Fibroblast of pulmonary artery (primary cell): Measurements from ENCODE around the gene UAP1L1.

Experiments
- DNase-seq: peaks from one replicate; pipeline ENCODE4 v3.0.0-alpha.2; 2010; ENCODE audit warnings: low read depth
- H3K4me3 ChIP-seq: replicated peaks from 2 replicates; pipeline ENCODE4 v1.5.1; 2011; ENCODE audit warnings: low read depth, mild to moderate bottlenecking, control low read depth, low read length, moderate library complexity
- TF ChIP-seq, protein P1 (sequence below): IDR thresholded peaks from 2 replicates; pipeline ENCODE4 v1.5.1; 2011; ENCODE audit warnings: mild to moderate bottlenecking, control low read depth, low read length, inconsistent platforms; ENCODE audit errors: missing control alignments

The UAP1L1 gene

DNA sequence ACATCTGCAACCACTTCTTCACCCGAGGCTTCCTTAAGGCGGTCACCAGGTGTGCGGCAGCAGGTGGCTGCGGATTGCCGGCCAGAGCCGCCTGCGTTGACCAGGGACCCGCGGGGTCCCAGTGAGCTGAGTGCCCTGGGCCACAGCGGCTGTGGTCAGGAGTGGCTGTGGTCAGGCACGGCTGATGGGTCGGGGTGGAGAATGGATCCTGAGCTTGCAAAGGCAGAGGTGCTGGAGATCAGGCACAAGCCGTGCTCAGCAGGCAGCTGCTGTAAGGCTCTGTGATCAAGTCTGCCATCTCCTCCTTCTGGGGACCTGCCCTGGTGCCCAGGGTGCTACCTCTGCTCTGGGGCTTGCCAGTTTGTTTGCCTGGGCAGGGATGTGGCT lies 2.1 kb downstream of the UAP1L1 start:
- DNase-seq, result no peak
- TF ChIP-seq, protein P1, sequence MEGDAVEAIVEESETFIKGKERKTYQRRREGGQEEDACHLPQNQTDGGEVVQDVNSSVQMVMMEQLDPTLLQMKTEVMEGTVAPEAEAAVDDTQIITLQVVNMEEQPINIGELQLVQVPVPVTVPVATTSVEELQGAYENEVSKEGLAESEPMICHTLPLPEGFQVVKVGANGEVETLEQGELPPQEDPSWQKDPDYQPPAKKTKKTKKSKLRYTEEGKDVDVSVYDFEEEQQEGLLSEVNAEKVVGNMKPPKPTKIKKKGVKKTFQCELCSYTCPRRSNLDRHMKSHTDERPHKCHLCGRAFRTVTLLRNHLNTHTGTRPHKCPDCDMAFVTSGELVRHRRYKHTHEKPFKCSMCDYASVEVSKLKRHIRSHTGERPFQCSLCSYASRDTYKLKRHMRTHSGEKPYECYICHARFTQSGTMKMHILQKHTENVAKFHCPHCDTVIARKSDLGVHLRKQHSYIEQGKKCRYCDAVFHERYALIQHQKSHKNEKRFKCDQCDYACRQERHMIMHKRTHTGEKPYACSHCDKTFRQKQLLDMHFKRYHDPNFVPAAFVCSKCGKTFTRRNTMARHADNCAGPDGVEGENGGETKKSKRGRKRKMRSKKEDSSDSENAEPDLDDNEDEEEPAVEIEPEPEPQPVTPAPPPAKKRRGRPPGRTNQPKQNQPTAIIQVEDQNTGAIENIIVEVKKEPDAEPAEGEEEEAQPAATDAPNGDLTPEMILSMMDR, result no peak
- H3K4me3 ChIP-seq, result no peak overlapping the region

DNA sequence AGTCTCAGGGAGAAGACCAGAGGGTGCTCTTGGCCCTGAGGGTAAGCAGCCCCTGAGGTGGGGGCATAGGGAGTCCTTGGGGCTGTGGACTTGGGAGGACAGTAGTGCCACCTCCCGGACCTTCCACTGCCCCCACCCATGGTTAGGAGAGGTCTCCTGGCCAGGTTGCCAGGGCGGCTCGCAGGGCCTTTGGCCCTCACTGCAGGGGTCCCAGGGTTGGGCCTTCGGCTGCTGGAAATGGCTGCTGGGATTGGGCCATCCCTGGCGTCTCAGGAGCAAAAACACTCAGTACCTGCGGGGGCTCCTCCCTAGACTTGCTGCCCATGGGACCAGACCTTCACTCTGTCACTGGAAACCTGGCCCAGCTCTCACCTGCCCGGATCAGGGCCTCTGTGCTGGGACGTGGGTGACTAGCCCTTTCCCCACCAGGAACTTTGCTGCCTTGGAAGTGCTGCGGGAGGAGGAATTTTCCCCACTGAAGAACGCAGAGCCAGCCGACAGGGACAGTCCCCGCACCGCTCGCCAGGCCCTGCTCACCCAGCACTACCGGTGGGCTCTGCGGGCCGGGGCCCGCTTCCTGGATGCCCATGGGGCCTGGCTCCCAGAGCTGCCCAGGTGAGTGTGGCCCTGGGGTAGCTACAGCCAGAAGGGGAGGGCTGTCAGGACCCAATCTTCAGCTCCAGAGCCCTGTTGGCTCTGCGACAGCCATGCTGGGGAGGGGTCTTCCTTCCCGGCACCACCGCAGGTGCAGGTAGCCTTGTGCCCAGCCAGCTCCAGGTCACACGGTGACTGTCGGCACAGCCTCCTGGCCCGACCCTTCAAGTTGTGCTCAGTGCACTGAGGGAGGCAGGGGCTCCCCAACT lies 3.2 kb downstream of the UAP1L1 start:
- no peak overlapping the region for H3K4me3 ChIP-seq
- TF ChIP-seq, protein P1, result no peak
- DNase-seq, result no peak

DNA sequence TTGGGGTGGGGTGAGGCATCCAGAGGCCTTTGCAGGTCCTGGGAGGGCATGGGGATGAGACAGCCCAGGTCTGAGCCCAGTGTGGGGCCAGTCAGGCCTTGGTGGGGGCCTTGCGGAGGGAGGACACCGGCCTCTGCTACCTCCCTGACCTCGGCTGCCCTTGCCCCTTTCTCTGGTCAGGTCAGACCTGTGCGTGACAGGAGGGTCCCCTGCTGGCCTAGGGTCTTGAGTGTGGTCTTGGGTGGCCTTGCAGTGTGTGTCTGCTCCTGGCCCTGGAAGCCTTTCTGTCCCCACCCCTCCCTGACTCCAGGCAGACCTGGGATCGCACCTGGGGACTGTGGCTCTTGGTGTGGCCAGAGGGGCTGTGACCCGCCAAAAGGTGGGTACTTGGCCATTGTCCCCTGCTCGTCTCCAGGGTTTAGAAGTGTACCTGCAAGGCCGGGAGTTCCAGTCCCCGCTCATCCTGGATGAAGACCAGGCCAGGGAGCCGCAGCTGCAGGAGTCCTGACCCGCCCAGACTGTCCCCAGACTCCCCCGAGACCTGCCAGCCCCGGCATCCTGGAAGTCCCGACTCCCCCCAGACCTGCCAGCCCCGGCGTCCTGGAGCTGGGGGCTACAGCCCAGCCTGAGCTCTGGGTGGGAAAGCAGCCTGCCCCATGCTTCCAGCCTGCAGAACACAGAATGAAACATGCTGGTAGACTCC lies 5.1 kb downstream of the UAP1L1 start:
- no peak overlapping the region for H3K4me3 ChIP-seq
- no peak for DNase-seq
- TF ChIP-seq, protein P1, result no peak

DNA sequence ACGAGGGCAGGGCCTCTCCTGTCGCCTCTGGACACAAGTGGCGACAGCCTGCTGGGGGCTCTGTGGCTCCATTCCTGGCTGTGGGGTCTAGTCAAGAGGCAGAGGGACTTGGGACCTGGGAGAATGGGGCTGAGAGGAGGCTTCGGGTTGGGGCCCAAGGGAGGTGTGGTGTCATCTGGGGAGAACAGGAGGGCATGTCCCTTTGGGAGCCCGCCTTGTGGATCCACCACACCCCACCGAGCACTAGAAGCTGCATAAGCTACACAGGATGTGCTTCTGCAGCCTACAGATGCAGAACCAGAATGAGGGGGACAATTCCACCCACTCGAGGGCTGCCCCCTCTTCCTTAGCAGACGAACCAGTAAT lies 5.6 kb downstream of the UAP1L1 start:
- TF ChIP-seq, protein P1, result no peak
- no peak overlapping the region for H3K4me3 ChIP-seq
- DNase-seq, result no peak

DNA sequence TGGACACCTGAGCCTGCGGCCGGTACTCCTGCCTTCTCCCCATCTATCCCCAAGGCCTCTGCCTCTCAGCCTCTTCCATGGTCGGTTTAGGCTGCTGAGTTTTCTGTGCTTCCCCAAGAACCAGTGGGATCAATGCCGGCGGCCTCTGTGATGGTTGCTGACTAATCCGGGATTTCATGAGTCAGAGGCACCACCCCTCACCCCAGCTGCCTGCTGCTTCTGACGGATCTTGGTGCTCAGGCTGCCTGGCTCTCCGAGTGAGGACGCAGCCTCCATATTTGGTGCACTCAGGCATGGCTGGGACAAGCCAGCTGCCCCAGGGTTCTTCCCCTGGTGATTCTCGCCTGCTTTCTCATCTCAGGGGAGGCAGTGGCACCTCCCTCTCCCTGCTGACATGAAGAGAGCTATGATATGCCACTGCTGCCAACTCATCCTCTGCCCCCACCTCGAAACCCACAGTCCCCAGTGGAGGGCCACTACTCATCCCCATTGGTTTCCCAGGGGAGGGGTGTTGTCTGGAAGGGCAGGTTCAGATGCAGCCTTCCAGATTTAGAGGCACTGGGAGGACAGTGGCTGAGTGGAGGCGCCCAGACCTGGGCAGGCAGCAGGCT lies 6.2 kb downstream of the UAP1L1 start:
- peak; percentile 93 for DNase-seq
- H3K4me3 ChIP-seq, result no peak overlapping the region
- TF ChIP-seq, protein P1, result no peak

DNA sequence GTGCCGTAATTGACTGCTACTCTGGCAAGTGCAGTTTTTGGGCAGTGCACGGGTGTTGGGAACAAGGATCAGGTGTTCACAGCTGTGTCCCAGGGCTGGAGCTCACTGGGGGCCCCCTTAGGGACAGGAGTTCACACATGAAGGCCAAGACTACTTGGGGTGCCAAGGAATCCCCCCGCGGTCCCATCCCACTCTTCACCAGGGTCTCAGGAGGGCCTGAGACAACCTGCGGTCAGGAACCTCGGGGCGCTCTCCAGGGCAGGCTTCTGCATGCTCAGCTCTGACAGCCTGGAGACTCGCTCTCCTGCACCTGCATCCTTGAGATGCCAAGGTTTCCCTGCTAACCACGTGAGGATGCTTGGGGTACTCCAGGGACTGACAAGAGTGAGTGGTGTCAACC lies 7.2 kb downstream of the UAP1L1 start:
- H3K4me3 ChIP-seq, result no peak overlapping the region
- TF ChIP-seq, protein P1, result no peak
- DNase-seq, result no peak
